ENCODE measurements around the gene KAT5.
"Not testable (repeated sequence)": the region's sequence is repeated elsewhere in the genome, so short reads cannot be mapped to it uniquely, and the experiment has no call there.

Gene KAT5

DNA sequence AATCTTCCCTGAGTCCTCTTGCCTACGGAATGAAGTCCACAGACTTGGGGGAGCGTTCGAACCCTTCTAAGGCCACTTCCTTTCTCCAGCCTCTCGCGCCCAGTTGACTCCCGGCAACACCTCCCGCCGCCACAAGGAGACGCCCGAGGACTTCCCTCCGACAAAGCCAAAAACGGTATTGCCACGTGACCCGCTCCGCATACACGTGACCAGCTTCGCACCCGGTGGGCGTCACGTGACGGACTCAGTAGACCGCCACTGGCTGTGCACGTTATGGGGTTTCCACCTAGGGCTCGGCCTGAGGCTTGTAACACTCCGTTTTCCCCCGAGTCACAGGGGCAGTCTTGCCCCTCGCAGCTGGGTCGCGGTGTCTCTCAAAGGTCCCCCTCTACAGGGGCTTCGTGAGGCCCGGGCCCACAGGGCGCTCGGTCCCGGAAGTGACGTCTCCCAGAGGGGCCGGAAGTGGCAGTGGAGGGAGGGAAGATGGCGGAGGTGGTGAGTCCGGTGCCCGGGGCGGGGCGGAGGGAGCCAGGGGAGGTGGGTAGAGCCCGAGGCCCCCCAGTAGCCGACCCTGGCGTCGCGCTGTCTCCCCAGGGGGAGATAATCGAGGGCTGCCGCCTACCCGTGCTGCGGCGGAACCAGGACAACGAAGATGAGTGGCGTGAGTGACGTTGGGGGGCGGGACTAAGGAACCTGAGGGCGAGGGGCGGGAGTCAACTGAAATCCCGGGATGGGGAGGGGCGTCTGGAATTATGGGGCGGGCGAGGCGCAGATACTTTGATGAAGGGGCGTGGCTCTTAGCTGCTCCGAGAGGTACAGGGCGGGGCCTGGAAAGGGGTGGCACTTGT is at the start of gene KAT5:
TSS of gene KAT5 (plus strand) at position 468 of the 848 bp plus-strand sequence. CDS start at position 484, 16 bp downstream.
- DNase-seq: peak; percentile 75

DNA sequence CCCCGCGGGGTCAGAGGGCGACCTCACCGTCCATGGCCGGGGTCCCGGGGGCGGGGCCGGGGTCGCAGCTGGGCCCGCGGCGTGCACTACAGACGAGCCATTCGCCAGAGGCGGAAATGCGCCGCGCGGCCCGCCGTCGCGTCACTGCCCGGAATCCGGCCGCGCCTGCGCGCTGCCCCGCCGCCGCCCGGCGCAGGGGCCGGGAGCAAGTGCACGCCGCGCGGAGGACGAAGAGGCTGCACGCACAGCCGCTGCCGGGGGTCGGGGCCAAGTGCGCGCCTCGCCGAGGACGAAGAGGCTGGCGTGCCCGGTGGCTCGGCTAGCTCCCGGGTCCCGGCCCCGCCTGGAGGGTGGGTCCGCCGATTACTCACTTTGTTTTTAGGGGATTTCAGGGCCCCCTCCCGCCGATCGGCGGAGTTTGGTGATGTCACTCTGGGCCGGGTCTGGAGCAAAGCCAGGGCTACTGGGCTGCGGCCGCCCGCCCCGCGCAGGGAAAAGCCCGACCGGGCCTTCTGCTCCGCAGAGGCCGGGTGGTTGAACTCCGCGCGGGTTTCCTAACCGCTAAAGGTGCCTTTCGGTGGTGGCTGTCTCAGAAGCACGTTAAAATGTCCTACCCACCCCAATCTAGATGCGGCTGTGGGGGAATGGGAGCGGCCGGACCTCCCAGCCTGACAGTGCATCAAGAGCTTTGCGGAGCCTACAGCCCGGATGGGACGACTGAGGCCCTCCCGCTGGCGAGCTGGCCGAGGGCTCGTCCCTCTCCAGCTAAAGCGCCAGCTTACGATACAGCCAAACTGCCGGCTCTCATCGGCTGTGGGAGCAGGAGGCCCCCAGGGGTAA is 49.0 kb upstream of the KAT5 start, which contains the start of gene RELA:
TSS of gene RELA (minus strand) at position 118 of the 840 bp plus-strand sequence. CDS start at position 34, 84 bp downstream.
- peak; percentile 57 for DNase-seq

DNA sequence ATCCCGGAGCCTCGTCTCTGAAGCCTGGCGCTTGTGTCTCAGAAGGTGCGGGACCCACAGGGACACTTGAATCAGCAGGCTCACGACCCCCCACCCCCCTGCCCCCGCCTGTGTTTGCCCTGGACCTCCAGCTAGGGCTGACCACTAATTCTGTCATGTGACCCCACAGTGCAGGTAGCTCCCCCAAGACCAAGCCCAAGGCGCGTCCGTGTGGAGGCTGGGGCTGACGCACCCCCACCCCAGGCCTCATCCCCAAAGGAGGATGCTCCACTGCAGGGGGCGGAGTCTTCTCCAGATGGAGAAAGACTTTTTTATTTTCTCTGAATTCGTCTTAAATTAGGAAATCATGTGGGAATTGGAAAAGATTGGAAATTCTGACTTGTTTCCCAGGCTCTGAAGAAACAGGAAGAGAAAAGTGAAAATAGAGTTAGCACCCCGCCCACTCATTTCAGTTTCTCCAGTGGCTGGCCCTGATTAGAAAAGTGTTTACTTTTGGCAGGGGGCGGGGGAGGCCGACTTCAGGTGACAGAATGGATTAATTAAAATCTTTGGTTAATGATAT is 48.3 kb upstream of the KAT5 start:
- DNase-seq: no peak

DNA sequence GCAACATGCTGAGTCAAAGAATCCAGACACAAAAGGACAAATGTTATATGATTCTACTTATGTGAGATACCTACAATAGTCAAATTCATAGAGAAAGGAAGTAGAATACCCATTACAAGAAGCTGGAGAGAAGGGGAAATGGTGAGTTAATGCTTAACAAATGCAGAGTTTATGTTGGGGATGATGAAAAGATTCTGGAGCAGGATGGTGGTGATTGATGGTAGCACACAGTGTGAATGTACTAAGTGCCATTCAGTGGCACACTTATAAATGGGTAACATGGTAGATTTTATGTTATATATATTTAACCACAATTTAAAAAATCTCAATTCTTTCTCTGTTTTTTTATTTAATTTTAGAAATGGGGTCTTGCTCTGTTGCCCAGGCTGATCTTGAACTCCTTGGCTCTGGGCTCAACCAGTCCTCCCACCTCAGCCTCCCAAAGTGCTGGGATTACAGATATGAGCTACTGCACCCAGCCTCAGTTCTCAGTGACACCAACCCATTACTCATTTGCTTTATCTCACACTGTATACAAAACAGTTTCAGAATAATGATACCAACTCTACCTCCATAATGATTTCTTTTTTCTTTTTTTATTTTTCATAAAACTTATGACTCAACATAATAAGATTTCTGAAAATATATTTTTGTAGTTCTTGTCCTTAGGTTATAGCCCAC is 39.7 kb upstream of the KAT5 start:
- DNase-seq: no peak

DNA sequence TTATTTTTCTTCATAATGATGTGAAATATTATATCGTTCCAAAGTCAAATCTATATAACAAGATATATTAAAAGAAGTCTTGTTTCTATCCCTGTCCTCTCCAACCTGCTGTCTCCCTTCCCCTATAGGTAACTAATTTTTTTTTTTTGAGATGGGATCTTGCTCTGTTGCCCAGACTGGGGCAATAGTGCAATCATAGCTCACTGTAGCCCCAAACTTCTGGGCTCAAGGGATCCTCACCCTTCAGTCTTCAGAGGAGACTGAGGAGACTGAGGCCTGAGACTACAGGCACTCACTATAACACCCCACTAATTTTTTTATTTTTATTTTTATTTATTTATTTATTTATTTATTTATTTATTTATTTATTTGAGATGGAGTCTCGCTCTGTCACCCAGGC is 39.1 kb upstream of the KAT5 start:
- no peak for DNase-seq

DNA sequence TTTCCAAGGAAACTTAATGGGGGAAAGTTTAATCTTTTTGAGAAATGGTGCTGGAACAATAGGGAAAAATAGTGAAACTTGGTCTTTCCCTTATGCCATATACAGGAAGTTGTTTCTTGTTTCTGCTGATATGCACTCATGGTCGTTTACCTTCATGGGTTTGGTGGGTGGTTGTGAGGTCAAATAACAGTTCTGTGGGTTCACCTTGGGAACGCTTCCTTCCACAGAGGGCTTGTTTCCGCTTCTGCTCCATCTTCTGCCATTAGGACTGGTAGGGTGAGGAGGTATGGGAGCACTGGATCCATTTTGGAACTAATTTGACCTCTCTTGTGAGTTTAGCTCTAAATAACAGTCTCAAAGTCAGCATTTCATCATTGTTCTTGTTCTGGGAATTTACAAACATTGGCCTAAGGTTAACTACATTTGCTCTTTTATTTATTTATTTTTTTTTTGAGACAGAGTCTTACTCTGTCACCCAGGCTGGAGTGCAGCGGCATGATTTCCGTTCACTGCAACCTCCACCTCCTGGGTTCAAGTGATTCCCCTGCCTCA is 31.8 kb upstream of the KAT5 start:
- DNase-seq: no peak

DNA sequence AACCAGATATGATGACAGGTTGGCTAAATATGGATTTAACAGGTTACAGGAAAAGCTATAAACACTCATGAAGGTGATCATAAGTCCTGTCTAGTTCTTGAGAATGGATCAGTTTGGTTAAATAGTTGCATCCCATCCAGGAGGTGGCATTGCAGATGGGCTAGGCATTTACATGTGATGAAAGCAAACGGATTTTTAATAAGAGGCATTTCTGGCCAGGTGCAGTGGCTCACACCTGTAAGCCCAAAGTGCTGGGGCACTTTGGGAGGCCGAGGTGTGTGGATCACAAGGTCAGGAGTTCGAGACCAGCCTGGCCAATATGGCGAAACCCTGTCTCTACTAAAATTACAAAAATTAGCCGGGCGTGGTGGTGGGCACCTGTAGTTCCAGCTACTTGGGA is 28.6 kb upstream of the KAT5 start:
- not testable (repeated sequence) for DNase-seq

DNA sequence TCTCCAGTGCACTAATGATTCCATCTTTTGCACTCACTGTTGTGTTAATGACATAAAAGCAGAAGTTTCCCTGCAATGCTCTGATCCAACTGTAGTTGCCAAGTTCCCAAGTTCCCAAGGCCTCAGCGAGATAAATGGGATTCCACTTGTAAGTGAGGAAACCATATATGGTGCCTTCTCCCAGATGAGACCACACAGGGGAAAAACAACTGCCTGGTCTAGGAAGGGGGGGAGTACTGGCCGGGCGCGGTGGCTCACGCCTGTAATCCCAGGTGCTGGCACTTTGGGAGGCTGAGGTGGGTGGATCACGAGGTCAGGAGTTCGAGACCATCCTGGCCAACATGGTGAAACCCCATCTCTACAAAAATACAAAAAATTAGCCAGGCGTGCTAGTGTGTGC is 26.1 kb upstream of the KAT5 start:
- no peak for DNase-seq

DNA sequence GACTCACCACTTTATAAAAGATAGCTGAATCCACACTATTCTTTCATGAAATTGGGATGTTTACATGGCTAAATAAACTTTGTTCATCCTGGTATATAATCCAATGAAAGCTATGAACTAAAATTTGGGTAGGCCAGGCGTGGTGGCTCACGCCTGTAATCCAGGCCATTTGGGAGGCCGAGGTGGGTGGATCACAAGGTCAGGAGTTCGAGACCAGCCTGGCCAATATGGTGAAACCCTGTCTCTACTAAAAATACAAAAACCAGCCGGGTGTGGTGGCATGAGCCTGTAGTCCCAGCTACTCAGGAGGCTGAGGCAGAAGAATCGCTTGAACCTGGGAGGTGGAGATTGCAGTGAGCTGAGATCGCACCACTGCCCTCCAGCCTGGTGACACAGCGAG is 20.2 kb upstream of the KAT5 start:
- DNase-seq: not testable (repeated sequence)

DNA sequence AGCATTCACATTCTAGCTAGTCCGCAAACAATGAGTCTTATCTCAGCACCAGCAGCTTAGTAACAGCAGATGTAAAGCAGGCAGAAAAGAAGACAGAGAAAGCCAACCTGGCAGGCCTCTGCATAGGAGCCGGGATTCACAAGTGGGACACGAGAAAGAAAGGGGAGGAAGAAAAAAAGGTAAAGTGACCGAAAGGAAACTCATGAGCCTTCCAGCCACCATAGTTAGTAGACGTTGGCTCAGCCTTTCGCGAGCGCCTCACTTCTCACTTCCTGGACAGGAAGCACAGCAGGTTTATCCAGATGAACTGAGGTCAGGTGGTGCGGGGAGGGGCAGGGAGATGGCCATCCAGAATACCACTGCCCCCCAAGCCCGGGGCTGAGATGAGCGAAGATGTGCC is 19.7 kb upstream of the KAT5 start:
- no peak for DNase-seq

DNA sequence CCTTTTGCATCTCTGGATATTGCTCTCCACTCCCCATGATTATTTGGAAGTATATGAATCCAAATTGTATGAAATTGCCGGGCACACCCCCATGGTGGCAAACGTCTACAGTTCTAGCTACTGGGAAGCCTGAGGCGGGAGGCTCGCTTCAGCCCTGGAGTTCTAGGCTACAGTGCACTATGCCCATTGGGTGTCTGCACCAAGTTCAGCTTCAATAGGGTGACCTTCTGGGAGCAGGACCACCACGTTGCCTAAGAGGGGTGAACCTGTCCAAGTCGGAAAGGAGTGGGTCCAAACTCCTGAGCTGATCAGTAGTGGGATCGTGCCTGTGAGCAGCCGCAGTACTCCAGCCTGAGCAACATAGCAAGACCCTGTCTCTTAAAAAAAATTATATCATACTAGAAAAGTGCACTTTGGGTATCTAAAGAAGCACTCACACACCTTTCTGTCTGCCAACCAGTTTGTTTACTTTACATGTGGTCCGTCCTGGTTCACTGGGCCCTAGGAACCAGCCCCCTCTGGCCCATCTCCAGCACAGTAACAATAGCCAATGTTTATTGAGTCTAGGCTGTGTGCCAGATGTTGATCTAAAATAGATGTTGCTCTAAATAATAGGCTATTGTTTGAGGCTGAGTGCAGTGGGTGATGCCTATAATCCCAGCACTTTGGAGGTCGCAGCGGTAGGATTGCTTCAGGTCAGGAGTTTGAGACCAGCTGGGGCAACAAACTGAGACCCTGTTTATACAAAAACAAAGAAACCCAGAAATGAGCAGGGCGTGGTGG is 16.4 kb upstream of the KAT5 start:
- no peak for DNase-seq

DNA sequence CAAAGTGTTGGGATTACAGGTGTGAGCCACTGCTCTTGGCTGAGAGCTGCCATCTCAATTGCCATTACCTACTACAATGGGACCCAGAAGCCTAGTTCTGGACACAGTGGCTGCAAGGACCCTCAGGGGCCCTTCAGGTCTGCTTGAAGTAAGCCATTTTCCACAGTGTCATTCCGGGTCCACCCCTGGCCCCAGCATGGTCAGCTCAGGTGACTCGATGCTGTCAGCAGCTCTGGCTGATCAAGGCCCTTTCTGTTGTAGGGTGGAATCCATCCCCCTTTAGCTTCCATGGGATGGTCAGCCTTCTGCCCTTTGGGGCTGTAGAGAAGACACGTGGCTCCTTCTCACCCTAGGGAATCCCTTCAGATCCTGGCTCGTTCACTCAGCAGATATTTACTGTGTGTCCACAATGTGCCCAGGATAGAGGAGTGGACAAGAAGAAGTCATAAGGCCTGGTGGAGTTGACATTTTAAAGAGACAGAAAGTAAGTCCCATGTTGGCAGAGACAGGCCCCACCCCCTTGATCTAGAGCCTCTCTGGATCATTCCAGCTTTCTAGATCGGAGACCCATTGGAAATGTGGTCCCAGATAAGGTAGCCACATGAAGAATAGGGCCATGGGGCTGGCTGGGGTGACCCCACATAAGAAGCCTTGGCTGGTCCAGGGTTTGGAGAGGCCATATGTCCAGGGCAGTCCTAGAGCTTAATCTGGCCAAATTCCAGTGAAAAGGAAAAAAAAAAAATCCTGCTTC is 15.1 kb upstream of the KAT5 start:
- DNase-seq: no peak

DNA sequence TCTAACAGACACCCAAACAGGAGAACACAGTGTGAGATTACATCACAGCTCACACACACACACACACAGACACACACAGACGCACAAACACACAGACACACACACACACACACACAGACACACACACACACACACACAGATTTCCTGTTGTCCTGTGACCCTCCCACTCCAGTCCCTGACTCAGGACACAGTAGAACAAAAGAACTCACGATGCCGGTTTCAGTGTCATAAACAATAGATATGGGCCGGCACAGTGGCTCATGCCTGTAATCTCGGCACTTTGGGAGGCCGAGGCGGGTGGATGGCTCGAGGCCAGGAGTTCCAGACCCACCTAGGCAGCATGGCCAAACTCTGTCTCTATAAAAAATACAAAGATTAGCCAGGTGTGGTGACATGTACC is 13.8 kb upstream of the KAT5 start:
- DNase-seq: no peak

DNA sequence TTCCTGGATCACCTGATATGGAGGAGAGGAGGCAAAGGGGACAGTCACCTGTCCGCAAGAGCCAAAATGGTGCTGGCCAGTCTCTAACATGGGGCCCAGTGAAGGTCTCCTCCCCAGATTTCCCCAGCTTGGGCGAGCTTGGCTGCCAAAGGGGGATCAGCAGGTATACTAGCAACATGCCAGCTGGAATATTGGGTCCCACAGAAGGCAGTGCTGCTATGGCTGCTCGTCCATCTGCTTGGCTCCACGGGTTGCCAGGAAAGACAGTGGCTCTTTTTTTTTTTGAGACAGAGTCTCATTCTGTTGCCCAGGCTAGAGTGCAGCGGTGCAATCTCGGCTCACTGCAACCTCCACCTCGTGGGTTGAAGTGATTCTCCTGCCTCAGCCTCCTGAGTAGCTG is 12.7 kb upstream of the KAT5 start:
- peak; percentile 14 for DNase-seq

DNA sequence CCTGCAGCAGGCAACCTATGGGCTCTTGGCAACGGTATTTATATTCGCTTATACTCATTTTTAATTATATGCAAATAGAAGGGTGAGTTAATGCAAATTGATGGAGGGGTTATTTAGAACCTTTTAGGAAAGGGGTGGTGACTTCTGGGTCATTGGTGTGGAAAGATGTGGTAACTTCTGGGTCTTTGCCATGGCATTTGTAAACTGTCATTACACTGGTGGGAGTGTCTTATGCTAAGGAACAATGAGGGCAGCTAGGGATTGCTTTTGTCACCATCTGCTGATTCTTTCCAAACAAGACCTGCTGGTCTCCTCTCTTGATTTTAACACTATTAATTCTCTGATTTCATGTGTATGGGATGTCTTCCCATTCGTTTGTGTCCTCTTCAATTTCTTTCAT is 11.7 kb upstream of the KAT5 start:
- DNase-seq: no peak

DNA sequence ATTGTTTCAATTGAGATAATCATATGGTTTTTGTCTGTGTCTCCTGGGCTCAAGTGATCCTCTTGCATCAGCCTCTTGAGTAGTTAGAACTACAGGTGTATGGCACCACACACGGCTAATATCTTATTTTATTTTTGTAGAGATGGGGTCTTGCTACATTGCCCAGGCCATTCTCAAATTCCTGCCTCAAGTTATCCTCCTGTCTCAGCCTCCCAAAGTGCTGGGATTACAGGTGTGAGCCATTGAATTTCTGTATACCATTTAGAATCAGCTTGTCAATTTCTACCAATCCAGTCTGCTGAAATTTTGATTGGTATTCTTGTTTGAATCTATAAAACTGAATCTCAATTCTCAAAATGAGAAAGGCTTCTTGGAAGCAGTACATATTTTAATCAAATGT is 10.4 kb upstream of the KAT5 start:
- DNase-seq: no peak

DNA sequence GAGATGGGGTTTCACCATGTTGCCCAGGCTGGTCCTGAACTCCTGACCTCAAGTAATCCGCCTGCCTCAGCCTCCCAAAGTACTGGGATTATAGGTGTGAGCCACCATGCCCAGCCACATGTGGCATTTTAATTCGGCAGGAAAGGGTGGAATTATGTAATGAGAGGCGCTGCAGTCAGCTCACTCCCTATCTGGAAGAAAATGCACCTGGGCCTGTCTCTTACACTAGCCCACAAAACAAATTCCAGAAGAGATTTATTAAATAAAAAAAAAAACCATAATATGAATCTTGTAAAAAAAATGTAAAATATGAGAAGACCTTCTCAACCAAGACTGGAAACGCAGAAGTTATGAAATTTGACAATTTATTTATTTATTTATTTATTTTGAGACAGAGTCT is 8.2 kb upstream of the KAT5 start:
- no peak for DNase-seq

DNA sequence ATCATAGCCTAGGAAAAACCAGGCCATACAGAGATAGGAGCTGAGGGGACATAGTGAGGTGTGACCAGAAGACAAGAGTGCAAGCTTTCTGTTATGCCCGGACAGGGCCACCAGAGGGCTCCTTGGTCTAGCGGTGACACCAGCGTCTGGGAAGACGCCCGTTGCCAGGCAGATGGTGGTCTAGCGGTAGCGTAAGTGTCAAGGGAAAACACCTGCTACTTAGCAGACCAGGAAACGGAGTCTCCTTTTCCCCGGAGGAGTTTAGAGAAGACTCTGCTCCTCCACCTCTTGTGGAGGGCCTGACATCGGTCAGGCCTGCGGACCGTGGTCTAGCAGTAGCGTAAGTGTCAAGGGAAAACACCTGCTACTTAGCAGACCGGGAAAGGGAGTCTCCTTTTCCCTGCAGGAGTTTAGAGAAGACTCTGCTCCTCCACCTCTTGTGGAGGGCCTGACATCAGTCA is 5.7 kb upstream of the KAT5 start:
- DNase-seq: peak; percentile 48

DNA sequence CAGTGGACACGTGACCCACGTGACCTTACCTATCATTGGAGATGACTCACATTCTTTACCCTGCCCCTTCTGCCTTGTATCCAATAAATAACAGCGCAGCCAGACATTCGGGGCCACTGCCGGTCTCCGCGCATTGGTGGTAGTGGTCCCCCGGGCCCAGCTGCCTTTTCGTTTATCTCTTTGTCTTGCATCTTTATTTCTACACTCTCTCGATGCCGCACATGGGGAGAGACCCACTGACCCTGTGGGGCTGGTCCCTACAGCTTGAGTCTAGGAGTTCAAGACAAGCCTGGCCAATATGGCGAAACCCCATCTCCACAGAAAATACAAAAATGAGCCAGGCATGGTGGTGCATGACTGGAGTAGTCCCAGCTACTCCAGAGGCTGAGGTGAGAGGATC is 5.0 kb upstream of the KAT5 start:
- not testable (repeated sequence) for DNase-seq

DNA sequence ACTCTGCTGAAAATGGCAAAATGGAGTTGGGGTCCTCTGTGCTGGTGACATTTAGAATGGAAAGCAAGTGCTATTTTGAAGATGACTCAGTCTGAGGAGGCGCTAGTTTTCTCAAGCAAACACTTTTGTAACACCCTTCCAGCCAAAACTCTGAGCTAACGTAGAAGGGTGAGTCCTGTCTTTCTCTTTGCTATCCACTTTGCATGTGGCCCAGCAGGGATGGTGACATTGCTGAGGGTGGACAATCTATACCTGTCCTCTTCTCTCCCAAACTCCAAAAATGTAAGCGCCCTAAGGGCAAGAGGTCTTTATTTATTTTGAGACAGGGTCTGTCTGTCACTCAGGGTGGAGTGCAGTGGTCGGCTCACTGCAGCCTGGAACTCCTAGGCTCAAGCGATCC is 3.6 kb upstream of the KAT5 start:
- no peak for DNase-seq

DNA sequence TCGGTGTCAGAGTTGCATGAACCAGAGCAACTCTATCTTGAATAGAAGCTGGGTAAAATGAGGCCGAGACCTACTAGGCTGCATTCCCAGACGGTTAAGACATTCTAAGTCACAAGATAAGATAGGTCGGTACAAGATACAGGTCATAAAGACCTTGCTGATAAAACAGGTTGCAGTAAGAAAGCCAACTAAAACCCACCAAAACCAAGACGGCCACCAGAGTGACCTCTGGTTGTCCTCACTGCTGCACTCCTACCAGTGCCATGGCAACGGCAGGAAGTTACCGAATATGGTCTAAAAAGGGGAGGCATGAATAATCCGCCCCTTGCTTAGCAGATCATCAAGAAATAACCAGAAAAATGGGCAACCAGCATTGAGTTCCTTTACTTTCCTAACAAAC is 2.4 kb upstream of the KAT5 start:
- no peak for DNase-seq

Measured in DMS 273 treated with DMSO at 0.1 percent for 48 hours (cell line).